IPS-18c (cell line): Measurements from ENCODE around the gene PRRG2.

Experiments used
- H3K4me3 ChIP-seq: 2 replicates; pipeline ENCODE4 v1.7.0; 2013; ENCODE audit warnings: low read depth, mild to moderate bottlenecking, low read length, moderate library complexity; ENCODE audit not compliant: insufficient read depth
- H3K9me3 ChIP-seq: one replicate; pipeline ENCODE4 v1.6.1; 2013; ENCODE audit warnings: mild to moderate bottlenecking, low read length, moderate library complexity; ENCODE audit not compliant: control insufficient read depth, insufficient read depth

The PRRG2 gene

DNA sequence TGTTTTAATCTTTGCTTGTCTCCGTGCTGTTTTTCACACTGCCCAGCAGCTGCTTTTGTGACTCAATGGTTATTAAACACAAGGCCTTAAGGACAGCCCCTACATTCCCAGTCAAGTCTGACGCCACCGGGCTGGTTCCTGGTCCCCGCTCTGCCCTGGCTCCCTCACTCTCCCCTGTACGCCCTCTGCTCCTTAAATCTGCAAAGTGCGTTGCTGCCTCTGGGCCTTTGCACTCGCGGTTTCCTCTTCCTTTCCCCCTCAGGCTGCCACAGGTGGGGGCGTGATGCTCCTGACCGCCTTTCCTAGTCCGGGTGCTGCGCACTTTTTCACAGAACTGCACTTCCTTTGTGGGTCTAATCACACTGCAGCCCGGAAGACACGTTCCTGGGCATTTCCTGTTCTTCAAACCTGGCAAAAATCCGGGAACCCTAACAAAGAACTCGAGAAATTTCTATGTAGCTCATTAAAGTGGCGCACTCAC lies 26.4 kb upstream of the PRRG2 start:
- Histone ChIP-seq H3K4me3 (no peak overlapping the region), H3K9me3 (no peaks in the 10 kb centered on the region)

DNA sequence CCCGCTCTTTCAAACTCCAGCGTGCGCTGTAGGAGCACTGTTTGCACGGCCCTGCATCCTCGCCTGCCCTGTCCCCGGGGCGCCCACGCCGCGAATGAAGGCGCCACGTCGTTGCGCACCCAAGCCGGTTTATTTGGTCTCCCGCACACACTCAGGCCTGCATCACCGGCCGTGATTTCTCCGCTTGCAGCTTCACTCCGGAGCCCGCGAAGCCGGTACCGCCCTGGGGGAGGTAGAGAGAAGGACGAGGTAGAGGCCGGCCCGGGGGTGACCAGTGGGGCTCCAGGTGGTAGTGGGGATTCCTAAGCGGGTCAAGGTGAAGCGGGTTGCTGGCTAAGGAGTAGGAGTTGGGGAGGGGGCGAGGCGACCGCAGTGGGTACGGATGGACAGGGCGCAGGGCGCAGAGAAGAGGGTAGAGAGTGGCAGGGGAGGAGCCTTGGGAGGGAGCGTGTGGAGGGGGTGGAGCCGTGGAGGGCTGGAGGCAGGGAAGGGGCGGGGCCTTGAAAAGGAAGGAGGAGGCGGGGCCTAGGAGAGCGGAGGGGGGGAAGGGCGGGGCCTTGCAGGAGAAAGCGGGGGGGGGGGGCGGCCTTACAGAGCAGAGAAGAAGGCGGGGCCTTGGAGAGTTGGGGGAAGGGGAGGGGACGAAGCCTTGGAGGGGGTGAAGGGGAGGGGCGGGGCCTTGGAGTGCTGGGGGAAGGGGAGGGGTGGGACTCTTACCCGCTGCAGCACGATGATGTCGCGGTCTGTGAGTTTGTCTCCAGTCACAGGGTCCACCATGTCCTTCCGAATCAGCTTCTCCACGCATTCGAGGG lies 25.3 kb upstream of the PRRG2 start:
- Histone ChIP-seq H3K4me3 (peak overlapping the region; percentile 47), H3K9me3 (peaks cover 3% of the 10 kb centered on the region)

DNA sequence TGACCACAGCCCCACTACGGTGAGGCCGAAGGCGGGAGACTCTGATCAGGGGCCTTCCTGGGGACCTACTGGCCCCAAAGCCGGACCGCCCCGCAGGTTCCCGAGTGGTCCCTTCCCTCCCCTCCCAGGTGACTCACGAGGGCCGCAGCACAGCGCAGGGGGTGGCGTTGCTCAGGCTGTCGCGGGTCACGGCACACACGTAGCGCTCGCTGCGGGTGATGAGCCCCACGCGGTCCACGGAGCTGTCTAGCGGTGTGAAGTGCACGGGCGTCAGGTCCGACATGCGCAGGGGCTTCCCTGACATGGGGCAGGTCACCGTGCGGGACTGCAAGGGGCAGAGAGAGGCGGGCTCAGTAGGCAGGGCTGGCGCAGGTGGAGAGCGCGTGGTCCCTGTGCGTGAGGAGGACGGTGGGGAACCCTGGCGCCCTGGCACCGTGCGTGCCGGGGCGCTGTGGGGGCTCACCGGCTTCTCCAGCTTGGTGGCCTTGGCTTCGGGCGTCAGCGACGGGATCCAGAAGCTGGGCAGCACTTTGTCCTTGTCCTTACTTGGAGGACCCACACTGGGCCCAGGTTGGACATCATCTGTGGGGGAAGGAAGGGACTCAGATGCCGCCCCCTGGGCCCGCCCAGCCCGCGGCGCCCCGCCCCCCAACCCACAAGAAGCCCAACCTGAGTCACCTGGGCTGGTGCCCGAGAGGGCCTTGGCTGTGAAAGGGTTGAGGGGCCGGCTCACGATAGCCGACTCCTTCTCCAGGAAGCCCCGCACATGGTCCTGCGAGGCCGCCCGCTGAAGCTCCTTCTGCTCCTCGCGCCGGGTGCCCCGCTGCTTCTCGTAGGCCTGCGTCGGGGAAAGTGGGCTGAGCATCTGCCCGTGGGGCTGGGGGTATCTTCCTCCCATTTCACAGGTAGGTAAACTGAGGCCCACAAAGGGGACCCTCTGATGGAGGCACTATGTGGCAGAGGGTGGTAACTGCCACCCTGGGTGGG lies 24.4 kb upstream of the PRRG2 start:
- peaks cover 3% of the 10 kb centered on the region for H3K9me3 ChIP-seq
- peak overlapping the region; percentile 47 for H3K4me3 ChIP-seq

DNA sequence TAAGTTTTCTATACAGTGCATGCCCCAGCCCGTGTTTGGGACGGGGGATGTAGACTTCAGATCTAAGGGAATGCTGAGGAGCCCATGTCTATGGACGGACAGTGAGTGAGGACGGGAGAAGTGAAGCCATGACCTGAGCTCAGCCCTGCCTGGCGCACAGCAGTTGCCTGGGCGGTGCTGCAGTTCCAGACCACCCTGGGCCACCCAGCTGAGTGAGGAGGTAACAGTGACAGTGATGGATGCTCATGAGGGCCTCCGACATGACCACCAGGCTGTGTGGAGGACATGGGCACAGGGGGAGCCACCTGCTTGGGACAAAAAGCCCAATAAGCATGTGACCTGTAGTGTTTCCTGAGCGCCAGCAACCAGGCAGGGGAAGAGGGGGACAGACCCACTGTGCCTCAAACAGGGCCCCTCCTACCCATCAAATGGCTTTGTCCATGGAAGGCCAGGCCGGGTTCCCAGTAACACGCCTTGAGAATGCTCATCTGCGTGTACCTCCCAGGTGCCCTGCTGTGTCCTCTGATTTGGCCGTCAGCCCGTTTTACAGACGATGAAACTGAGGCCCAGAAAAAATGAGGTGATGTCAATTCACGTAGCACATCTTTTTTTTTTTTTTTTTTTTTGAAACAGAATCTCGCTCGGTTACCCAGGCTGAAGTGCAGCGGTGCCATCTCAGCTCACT lies 23.3 kb upstream of the PRRG2 start:
- H3K4me3 ChIP-seq: no peak overlapping the region
- H3K9me3 ChIP-seq: peaks cover 3% of the 10 kb centered on the region

DNA sequence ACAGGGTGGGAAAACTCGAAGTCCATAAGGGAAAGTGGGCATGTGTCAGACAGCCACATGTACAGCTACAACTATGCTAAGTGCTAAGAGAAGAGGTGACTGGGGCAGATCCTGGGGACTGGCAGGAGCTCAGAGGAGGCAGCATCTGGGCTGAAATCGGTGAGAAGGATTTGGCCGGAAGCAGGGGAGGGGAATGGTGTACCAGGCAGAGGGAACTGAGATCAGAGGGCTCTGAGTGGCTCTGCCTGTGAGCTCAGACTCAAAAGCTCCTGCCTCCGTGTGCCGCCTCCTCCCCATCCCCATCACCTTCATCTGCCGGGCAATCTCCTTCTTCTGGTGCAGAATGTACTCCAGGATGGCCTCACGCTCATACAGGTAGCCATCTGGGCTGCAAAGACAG lies 22.5 kb upstream of the PRRG2 start:
- H3K9me3 ChIP-seq: peaks cover 3% of the 10 kb centered on the region

DNA sequence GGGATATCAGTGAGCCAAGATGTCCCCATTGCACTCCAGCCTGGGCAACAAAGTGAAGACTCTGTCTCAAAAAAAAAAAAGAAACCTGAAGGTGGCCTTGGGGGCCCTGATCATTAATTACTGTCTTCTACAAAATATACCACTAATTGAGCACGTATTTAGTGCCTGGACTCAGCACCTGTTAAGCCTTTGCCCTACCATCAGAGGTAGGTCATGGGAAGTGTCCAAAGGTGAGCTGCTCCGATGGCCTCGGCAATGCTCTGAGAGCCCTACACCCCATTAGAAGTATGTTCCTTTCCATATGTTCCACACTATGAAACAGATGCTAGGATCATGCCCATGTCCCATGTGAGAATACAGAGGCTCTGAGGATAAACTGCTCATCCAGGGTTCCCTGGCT lies 21.7 kb upstream of the PRRG2 start:
- Histone ChIP-seq H3K4me3 (no peak overlapping the region), H3K9me3 (peaks cover 3% of the 10 kb centered on the region)

More for the DNA sequence above, 22.5 kb upstream of the PRRG2 start:
- no peak overlapping the region for H3K4me3 ChIP-seq

GRCh38 chr19:49559928-49560327 lies 21.2 kb upstream of the PRRG2 start:
- no peak overlapping the region for H3K4me3 ChIP-seq
- peaks cover 3% of the 10 kb centered on the region for H3K9me3 ChIP-seq

DNA sequence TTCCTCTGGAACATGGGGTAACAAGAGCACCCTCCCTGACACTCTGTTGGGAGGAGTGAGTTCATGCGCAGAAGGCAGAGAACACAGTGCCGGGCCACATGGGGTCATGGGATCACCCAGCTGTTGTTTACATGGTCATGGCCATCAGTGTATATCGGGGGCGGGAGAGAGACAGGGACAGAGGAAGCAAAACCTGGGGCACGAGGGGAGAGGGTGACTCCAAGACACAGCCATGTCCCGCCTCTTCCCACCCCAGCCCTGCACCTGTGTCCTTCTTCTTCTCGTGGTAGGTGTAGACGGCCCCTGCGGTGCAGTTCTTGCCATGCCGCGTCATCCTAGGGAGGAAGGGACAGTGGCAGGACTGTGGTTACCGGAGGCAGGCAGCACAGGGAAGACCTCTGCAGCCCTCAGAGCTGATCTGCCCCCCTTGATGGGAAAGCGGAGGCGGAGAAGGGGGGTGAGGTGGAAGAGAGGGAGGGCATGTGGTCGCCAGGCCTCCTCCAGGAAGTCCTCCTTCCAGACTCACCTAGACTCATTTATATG lies 20.7 kb upstream of the PRRG2 start:
- H3K9me3 ChIP-seq: peaks cover 3% of the 10 kb centered on the region
- H3K4me3 ChIP-seq: no peak overlapping the region

GRCh38 chr19:49564616-49565045 lies 16.5 kb upstream of the PRRG2 start:
- no peak overlapping the region for H3K4me3 ChIP-seq
- H3K9me3 ChIP-seq: peaks cover 3% of the 10 kb centered on the region

DNA sequence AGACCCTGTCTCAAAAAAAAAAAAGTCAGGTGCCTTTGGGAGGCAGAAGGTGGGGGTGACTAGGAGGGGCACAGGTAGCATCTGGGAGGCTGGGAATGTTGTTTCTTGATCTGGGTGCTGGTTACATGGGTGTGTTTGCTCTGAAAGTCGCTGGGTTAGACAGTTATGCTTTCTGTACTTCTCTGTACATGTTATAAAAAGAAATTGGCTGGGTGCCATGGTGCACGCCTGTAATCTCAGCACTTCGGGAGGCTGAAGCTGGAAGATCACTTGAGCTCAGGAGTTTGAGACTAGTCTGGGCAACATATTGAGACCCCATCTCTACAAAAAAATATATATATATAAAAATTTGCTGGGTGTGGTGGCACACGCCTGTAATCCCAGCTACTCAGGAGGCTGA lies 15.9 kb upstream of the PRRG2 start:
- peaks cover 2% of the 10 kb centered on the region for H3K9me3 ChIP-seq
- no peak overlapping the region for H3K4me3 ChIP-seq

DNA sequence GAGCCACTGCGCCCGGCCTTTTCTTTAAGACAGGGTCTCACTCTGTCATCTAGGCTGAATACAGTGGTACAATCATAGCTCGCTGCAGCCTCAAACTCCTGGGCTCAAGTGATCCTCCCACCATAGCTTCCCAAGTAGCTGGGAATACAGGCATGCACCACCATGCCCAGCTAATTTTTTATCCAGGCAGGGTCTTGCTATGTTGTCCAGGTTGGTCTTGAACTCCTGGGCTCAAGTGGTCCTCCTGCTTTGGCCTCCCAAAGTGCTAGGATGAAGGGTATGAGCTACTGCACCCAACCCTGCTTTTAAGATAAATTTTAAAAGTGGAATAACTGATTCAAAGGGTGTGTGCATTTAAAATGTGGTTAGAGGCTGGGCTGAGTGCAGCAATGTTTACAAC lies 14.8 kb upstream of the PRRG2 start:
- no peaks in the 10 kb centered on the region for H3K9me3 ChIP-seq
- no peak overlapping the region for H3K4me3 ChIP-seq

- no peak overlapping the region for H3K4me3 ChIP-seq
These were observed 13.2 kb upstream of the PRRG2 start for GRCh38 chr19:49567861-49568441.

GRCh38 chr19:49570138-49570856 lies 10.8 kb upstream of the PRRG2 start:
- Histone ChIP-seq H3K9me3 (no peaks in the 10 kb centered on the region), H3K4me3 (no peak overlapping the region)

More at GRCh38 chr19:49567861-49568441, 13.2 kb upstream of the PRRG2 start:
- no peaks in the 10 kb centered on the region for H3K9me3 ChIP-seq

DNA sequence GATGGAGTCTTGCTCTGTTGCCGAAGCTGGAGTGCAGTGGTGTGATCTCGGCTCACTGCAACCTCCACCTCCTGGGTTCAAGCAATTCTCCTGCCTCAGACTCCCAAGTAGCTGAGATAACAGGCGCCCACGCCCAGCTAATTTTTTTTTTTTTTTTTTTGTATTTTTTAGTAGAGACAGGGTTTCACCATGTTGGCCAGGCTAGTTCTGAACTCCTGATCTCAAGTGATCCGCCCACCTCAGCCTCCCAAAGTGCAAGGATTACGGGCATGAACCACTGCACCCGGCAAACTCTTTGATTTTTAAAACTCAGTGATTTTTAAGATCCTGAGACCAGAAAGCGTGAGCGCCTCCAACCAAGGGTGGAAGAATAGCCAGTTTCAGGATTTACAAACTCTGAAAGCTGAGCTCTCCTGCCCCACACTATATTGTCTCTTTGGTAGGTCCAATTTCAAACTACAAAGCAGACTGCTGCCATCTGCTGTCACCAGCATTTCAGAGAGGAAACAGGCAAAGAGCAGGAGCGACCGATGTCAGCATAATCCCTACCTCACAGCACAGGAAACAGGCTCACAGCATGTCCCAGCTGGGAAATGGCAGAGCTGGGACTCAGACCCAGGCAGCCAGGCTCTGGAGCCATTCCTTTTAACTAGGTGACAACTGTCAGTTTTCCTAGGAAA lies 10.0 kb upstream of the PRRG2 start:
- Histone ChIP-seq H3K4me3 (no peak overlapping the region), H3K9me3 (no peaks in the 10 kb centered on the region)

- Histone ChIP-seq H3K9me3 (no peaks in the 10 kb centered on the region), H3K4me3 (no peak overlapping the region)
These were observed 8.1 kb upstream of the PRRG2 start for GRCh38 chr19:49573009-49573408.

- H3K9me3 ChIP-seq: no peaks in the 10 kb centered on the region
- H3K4me3 ChIP-seq: no peak overlapping the region
These were observed 7.7 kb upstream of the PRRG2 start for GRCh38 chr19:49573425-49573824.
